Fibroblast of skin of left quadriceps (primary cell): ENCODE results near the gene PHLPP1.
A peak's percentile ranks its signal among the peaks of the same experiment; 100 is the strongest.

Source experiments
- DNase-seq, 2 experiments: peaks; one replicate each; pipeline ENCODE4 v3.0.0-alpha.2; 2013; ENCODE audit warnings: low read depth in 2 of 2

Gene PHLPP1

GRCh38 chr18:62772860-62773584 lies 57.7 kb downstream of the PHLPP1 start:
- DNase-seq = no peak

- no peak for DNase-seq
Observed at GRCh38 chr18:62773691-62774090, 58.4 kb downstream of the PHLPP1 start.

GRCh38 chr18:62776024-62776570 lies 60.8 kb downstream of the PHLPP1 start:
- no peak for DNase-seq

GRCh38 chr18:62777814-62778213 lies 62.5 kb downstream of the PHLPP1 start:
- no peak for DNase-seq

GRCh38 chr18:62778976-62779869 lies 63.9 kb downstream of the PHLPP1 start:
- no peak for DNase-seq

- DNase-seq = no peak
Observed at GRCh38 chr18:62781262-62781661, 65.9 kb downstream of the PHLPP1 start.

GRCh38 chr18:62781893-62782292 lies 66.6 kb downstream of the PHLPP1 start:
- peak; percentile 66 to 70 for DNase-seq

- no peak for DNase-seq
Observed at GRCh38 chr18:62784338-62784965, 69.1 kb downstream of the PHLPP1 start.

GRCh38 chr18:62784966-62785413 lies 69.6 kb downstream of the PHLPP1 start:
- peak in 1 of 2 experiments; percentile 33 for DNase-seq

GRCh38 chr18:62786689-62787088 lies 71.3 kb downstream of the PHLPP1 start:
- no peak for DNase-seq

GRCh38 chr18:62788111-62788510 lies 72.8 kb downstream of the PHLPP1 start:
- no peak for DNase-seq

- DNase-seq = peak in 1 of 2 experiments; percentile 36
Observed at GRCh38 chr18:62788876-62789275, 73.5 kb downstream of the PHLPP1 start.

GRCh38 chr18:62790871-62791772 lies 75.8 kb downstream of the PHLPP1 start:
- peak in 1 of 2 experiments; percentile 28 for DNase-seq

- no peak for DNase-seq
Observed at GRCh38 chr18:62792016-62792415, 76.7 kb downstream of the PHLPP1 start.

- no peak for DNase-seq
Observed at GRCh38 chr18:62795813-62796212, 80.5 kb downstream of the PHLPP1 start.

GRCh38 chr18:62796216-62796621 lies 80.9 kb downstream of the PHLPP1 start:
- no peak for DNase-seq

- no peak for DNase-seq
Observed at GRCh38 chr18:62797329-62797728, 82.0 kb downstream of the PHLPP1 start.

- no peak for DNase-seq
Observed at GRCh38 chr18:62799977-62800376, 84.6 kb downstream of the PHLPP1 start.

GRCh38 chr18:62802523-62802922 lies 87.2 kb downstream of the PHLPP1 start:
- DNase-seq = no peak

GRCh38 chr18:62807396-62807795 lies 92.1 kb downstream of the PHLPP1 start:
- no peak for DNase-seq

- no peak for DNase-seq
Observed at GRCh38 chr18:62808123-62808522, 92.8 kb downstream of the PHLPP1 start.
